HG03469 (cell line): Measurements from ENCODE around the gene CCL21.
"Not testable (repeated sequence)": the region's sequence is repeated elsewhere in the genome, so short reads cannot be mapped to it uniquely, and the experiment has no call there.

Source experiments
- ATAC-seq: cut with Tn5 transposase; IDR thresholded peaks from one replicate; pipeline ENCODE4 v1.9.1; 2021; ENCODE audit warnings: mild to moderate bottlenecking, moderate library complexity, moderate number of reproducible peaks; ENCODE audit not compliant: unreplicated experiment

CCL21 gene, protein sequence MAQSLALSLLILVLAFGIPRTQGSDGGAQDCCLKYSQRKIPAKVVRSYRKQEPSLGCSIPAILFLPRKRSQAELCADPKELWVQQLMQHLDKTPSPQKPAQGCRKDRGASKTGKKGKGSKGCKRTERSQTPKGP

DNA sequence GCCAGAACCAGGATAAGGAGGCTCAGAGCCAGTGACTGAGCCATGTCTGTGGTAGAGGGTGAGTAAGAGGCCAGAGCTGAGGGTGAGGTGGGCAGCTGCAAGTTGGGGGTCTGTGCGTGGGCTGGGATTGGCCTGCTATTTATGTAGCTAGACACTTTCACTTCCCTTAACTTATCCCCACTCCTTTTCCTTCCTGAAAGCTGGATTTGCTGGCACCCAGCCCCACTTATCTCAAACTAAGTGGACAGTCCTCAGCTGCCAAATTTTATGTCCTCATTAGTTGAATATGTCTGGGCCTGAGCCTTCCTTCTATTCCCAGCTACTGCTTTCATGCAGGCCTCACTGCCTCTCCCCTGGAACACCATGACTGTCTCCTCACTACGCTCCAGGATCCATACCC, at the start of gene CCL21:
CCL21 (minus strand) TSS at position 114 of the 400 bp plus-strand sequence; CDS start at position 44, 70 bp downstream.
- no peak for ATAC-seq

DNA sequence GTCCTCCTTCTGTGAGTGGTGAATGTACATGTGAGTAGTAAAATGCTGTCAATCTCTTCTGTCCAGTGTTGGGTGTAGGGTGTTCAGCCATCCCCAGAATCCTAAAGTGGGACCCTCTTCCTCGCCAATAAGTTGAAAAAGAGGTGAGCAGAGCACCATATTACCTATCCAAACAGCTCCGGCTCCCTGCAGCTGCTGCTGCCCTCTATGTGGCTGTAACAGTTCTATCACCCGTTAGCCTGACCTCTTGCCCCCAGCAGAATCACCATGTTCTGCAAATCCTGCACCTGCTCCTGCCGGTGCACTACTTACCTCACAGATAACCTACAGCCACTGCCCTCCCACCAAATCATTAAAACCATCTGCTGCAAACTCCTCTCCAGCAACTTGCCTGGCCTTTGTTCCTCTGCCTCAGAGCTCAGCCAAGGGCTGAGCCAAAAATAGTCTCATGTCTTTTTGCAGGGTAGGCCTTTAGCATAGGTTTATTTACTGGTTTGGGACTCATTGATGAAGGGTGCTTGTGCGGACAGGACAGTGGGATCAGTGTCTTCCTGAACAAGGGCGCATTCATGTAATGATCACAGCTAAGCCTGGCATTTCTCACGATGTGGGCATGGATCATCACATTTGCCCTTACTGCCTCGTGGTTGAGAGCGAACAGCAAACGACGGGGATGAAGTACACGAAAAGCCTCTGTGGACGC, 49.6 kb upstream of the CCL21 start:
- ATAC-seq, result no peak

DNA sequence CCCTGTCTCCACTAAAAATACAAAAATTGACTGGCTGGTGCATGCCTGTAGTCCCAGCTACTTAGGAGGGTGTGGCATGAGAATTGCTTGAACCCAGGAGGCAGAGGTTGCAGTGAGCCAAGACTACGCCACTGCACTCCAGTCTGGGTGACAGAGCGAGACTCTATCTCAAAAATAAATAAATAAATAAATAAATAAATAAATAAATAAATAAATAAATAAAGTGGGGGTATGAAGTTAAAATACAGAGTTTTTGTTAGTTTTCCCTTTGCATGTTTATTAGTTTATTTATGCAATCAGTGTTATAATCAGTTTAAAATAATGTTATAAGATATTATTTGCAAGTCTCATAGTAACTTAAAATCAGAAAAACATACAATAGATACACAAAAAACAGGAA, 40.4 kb upstream of the CCL21 start:
- ATAC-seq, result not testable (repeated sequence)

DNA sequence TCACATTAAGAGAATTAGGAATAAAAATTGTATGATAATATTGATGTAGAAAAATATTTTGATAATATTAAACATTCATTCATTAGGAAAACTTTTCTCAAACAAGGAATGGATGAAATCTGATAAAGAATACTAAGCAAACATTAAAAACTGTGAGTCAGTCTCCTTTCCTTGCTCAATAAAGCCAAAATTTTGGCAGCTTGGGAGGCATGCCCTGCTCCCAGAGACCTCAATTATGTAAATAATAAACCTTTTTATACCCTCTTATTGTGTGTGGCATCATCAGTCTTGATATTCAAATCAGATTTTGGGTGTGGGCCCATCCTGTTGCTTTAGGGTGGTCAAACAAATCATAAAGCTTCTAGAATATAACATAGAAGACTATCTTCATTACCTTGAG, 36.6 kb upstream of the CCL21 start:
- ATAC-seq, result no peak

DNA sequence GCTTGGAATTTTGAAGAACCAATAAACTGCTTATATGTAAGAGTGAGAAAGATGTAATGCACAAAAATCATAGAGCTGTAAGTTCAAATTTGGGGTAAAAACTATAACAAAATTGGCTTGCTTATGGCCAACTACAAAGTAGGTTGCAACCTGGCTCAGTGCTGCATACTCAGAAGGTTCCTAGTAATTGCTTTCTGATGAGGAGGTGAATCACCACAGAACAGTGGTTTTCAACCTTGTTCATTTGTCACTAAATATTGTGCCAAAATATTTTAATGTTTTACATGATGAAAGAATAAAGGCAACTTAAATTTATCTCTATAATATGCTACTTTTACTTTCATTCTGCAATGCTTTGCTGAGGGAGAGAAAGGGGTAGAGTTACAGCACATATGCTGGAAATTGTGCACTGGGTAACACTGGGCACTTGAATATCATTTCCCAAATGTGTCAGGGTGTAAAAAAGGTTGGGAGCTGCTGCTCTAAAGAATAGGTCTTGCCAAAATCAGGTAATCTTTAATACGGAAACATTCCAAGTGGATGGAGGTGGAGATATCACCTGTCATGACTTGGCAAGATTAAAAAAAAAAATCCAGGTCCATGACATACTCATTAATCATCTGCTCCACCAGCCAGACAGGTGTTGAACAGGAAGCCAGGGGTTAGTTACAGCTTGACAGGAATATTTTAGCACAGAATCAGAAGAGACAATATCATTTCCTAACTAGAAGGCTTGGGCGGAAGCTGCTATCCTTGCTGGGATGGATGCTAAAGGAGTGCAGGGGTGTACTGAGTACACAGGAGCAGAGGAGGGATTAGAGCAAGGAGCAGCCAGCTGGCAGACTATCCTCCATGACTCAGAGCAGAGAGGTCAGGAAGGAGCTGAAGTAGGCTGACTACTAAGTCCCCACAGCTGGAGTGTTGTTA, 34.6 kb upstream of the CCL21 start:
- ATAC-seq, result no peak

DNA sequence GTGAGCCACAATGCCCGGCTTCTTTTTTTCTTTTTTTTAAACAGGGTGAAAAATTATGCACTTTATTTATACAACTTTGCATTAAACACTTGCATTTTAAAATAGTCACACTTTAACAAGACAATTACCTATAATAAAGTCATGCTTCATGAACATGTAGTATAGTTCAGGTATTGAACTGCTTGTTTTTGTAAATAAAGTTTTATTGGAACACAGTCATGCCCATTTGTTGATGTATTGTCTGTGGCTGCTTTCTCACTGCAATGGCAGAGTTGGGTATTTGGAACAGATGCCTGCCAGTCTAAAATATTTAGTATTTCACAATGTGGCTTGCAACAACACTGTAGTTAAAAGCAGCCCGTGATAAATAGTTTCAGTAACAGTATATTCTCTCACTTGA, 32.8 kb upstream of the CCL21 start:
- ATAC-seq, result no peak

DNA sequence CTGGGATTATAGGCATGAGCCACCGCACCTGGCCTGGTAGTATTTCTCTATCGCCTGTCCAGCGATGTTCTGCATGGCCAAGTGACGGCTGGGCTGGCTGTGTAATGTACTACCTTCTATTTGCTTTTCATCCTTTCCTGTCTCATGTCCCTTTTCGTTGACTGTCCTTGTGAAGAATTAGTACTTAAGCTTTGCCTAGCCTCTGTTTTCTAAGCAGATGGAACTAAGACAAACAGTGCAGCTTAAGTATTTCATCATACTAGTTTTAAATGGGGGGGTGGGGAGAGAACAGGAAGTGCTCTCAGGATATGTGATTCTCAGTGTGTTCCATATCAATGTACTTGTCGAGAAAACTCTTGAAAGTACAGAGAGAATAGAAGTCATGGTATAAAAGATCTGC, 31.7 kb upstream of the CCL21 start:
- ATAC-seq, result no peak

DNA sequence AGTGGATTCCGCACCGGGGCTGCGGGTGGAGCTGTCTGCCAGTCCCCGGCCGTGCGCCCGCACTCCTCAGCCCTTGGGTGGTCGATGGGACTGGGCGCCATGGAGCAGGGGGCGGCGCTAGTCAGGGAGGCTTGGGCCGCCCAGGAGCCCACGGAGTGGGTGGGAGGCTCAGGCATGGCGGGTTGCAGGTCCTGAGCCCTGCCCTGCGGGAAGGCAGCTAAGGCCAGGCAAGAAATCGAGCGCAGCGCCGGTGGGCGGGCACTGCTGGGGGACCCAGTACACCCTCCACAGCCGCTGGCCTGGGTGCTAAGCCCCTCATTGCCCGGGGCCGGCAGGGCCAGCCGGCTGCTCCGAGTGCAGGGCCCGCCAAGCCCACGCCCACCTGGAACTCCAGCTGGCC, 30.2 kb upstream of the CCL21 start:
- not testable (repeated sequence) for ATAC-seq

DNA sequence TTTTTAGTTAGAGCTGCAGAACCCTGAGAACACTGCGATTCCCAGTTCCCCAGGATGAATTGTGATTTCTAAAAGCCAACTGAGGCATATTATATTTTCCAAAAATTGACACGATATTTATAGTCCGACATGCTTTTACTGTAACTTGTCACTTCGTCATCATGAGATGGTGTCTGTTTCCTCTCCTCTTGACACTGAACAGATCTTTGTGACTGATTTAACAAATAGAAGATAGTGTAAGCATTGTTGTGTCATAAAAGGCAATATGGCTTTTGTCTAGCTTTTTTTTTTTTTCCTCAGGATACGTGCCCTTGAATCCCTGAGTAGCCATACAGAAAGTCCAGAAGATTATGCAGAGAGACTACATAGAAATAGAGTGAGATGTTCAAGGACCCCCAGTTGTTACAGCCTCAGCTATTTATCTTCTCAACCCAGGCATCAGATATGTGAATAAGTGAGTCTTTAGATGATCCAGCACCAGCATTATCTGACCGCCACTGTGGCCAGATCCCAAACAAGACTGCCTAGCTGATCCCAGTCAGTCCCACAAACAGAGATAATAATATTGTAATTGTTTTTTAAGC, 27.8 kb upstream of the CCL21 start:
- no peak for ATAC-seq

DNA sequence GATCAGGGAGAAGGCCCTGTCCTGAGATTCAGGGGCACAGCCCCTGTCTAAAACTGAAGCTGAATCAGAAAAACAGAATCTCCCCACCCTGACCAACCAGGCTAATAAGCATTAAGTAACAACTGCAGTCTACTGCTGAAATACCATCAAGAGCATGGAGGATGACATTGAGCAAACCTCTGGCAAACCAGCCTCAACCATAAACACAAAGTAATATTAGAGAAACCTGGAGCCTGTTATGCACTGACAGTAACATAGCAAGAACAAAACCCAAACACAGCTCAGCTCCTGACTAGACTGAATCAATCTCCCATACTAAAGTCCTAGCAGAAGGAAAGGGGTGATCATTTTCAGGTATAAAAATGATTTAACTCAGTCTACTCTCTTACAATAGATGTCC, 24.8 kb upstream of the CCL21 start:
- no peak for ATAC-seq

DNA sequence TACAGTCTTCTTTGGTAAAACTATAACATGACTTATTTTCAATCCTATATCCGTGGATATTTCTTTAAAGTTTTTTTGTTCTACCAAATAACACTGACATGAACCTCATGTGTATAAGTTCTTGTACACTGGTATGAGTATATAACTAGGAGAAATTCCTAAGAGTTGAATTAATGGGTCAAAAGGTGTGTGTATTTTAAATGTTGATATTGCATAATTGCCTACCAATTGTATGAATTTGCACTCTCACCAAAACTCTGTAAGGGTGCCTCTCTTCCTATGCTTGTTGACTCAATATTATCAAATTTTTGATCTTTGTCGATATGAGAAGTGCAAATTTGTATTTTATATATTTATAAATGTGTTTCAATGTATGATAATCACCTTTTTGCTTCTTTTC, 22.9 kb upstream of the CCL21 start:
- no peak for ATAC-seq

DNA sequence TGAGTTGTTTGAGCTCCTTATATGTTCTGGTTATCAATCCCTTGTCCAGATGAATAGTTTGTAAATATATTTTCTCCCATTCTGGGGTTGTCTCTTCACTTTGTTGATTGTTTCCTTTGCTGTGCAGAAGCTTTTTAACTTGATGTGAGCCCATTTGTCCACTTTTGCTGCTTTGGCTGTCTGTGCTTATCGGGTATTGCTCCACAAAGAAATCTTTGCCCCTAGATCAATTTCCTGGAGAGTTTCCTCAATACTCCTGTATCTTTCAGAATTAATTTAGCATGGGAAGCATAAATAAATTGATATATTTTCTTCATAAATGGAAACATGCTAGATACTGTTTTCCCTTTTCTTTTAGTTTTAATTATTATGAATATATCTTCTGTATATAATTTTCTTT, 22.5 kb upstream of the CCL21 start:
- ATAC-seq, result no peak

DNA sequence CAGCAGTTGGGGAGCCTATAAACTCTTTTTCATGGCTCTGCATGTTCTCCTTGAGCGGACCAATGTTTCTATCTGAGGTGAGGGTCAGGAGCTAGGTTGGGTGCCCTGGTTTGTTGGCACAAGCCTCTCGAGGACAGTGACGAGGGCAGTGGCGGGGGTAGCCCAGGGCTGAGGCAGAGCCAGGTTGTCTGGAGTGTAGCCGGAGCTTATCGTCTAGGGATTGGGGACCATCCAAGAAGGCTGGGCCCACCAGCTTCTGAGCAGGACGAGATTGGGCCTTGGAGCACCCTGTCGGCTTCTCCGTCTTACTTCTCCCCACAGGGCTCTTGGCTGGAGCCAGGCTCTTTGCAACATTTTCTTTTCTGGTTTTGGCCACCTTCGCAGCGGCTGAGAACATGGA, 13.2 kb upstream of the CCL21 start:
- no peak for ATAC-seq

DNA sequence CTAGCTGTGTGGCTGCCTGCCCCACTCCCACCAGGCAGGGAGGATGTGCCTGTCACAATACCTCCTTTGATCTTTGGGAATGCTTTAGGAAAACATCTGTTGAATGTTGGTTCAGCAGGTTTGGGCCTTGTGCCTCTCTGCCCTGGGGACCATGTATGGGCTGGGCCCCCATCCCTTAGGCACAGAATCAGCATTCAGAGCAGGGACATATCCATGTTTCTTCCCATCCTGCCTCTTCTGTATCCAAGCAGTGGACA, 9.8 kb upstream of the CCL21 start:
- ATAC-seq, result not testable (repeated sequence)

DNA sequence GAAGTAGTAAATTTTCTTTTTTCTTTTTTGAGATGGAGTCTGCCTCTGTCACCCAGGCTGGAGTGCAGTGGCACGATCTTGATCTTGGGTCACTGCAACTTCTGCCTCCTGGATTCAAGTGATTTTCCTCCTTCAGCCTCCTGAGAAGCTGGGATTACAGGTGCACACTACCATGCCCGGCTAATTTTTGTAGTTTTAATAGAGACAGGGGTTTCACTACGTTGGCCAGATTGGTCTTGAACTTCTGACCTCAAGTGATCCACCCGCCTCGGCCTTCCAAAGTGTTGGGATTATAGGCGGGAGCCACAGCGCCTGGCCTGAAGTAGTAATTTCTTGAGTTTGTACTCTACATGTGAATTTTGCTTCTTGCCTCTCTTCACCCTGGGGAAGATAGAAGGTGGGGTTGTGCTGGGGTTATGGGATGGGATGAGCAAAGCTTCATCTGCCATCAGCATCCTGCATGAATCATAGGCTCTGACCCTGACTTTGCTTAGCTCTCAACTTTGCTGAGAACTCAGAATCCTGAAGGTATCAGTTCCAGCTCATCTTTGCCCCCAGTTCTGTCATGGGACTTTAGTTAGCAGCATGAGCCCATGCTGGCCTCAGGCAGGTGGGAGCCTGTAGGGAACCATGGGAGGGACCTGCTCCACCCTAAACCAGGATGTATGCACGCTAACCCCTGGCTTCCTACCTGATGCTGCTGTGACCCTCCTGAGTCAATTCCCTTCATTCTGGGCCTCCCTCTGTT, 9.3 kb upstream of the CCL21 start:
- no peak for ATAC-seq

DNA sequence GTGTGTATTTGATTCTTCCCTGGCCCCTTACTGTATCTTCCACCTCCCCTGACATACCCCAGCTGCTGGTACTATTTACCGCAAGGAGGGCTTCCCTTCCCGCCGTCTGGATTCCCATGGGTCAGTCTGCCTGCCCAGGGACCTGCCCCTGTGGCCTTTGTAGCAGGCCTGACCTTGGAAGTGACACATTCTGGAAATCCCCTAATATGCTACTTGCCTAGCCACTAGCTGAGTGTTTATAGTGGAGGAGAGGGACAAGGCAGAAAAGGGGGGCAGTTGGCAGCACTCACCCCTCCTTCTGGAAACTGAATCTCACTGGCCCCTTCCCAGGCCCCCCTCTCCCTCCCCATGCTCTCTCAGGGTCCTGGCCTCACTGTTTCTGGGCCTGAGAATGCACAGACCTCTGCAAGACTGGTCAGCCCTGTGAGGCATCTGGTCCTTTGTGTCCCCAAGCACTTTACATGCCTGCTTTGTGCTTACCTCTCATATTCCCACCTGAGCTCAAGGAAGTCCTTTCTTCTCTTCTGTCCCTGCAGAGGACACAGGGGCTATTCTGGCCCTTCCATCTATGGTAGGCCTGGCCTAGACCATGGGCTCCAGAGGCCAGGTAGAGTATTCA, 8.2 kb upstream of the CCL21 start:
- no peak for ATAC-seq

DNA sequence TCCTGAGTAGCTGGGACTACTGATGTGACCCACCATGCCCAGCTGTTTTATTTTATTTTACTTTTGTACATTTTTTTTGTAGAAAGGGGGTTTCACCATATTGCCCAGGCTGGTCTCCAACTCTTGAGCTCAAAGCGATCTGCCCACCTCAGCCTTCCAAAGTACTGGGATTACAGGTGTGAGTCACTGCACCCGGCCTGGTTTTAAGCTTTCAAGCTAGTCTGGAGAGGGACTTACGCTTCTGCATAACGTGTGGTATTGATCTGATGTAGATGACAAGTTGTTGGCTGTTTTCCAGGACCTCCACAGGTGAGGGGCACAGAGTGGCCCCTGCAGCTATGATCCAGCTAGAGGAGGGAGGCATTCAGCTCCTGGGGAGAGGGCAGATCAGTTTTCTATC, 6.8 kb upstream of the CCL21 start:
- no peak for ATAC-seq

DNA sequence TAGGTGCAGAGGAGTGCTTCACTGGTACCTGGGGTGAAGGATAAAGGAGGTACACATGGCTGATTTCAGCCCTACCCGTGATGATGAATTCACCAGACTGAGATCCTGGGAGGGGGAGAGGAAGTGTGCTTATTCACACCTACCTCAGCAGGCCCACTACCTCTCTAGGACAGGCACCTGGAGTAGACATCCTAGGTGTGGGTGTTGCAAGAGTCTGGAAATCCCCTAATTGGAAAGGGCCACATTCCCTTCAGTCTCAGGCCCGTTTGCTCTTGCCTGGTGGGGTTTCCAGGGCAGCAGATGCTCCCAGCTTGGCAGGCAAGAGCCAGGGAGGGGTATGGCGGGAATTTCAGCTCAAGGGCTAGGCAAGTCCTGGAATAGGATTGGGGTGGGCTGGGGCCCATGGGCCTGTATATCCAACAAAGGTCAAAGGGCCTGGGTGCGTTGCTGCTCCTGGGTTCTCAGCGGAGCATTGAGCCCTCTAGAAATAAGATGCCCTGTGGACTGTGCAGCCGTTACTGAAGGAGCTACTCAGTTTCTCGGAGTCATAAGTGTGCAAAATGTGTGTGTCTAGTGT, 5.8 kb upstream of the CCL21 start:
- no peak for ATAC-seq

DNA sequence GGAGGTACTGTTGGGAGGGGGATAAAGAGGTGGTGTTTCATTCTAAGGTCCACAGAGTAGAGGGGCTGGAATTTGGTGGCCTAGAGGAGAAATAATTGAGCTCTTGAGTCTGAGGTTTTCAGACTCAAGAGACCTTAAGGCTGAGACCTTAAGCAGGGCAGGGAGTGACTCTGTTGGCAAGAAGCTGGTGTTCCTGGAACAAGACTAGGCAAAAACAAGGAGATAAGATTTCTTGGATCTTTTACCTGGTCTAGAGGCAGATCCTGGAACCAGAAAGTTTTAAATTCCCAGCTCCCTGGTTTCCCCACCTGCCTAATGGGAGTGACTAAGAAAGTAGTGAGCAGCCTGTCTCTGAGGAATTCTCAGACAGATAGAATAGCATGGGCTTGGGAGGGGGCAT, 4.1 kb upstream of the CCL21 start:
- ATAC-seq, result no peak

DNA sequence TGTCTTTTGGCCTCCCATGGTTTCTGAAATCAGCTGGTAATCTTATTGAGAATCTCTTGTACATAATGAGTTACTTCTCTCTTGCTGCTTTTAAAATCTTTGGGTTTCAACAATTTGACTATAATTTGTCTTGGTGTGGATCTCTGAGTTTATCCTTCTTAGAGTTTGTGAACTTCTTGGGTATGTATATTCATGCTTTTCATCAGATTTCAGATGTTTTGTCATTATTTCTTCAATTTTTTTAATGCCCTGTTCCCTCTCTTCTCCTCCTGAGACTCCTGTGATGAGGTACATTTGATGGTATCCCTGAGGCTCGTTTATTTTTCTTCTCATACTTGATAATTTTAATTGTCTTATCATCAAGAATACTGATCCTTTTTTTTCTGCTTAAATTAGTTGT, 2.2 kb upstream of the CCL21 start:
- ATAC-seq, result no peak
